Testis (tissue), 2 donors: Measurements from ENCODE around the gene DLEC1.

ENCODE experiments used
- CTCF ChIP-seq, 3 experiments: fragments of 450-650 bp in 2 of 3; fragments of 200-600 bp in 1 of 3; sonication (generic) in 1 of 3; IDR thresholded peaks; one replicate each; pipeline ENCODE4 v1.5.1; 2016 to 2019; ENCODE audit warnings: antibody characterized with exemption in 3 of 3, mild to moderate bottlenecking in 2 of 3, moderate library complexity in 1 of 3
- POLR2A ChIP-seq: fragments of 450-650 bp; IDR thresholded peaks from one replicate; pipeline ENCODE4 v1.6.1; 2017; ENCODE audit warnings: antibody characterized with exemption, mild to moderate bottlenecking, moderate library complexity

- no peak for TF ChIP-seq CTCF (IDR thresholded peaks at IDR 0.05)
- no peak for TF ChIP-seq POLR2A
Measured at GRCh38 chr3:38039101-38039898, at the start of gene DLEC1.
